Upper lobe of left lung (tissue), 4 donors: ENCODE measurements around the gene FHOD3.

Experiments
- CTCF ChIP-seq, 6 experiments: fragments of 450-650 bp in 4 of 6; fragments of 200-600 bp in 2 of 6; sonication (generic) in 2 of 6; IDR thresholded peaks; one replicate each; pipeline ENCODE4 v1.5.1; 2016 to 2019; ENCODE audit warnings: antibody characterized with exemption in 6 of 6
- EP300 ChIP-seq, 4 donors: sonication (generic); formaldehyde crosslinking; IDR thresholded peaks; one replicate each; pipeline ENCODE4 v1.5.1; 2017; ENCODE audit warnings: antibody characterized with exemption in 4 of 4, control low read depth in 2 of 4
- POLR2A ChIP-seq, 4 donors: fragments of 450-650 bp; IDR thresholded peaks; one replicate each; pipeline ENCODE4 v1.5.1; 2016 to 2017; ENCODE audit warnings: antibody characterized with exemption in 4 of 4, mild to moderate bottlenecking in 2 of 4
- POLR2AphosphoS5 ChIP-seq, 2 donors: sonication (generic); formaldehyde crosslinking; IDR thresholded peaks; one replicate each; pipeline ENCODE4 v1.5.1; 2017; ENCODE audit warnings: antibody characterized with exemption in 2 of 2

- TF ChIP-seq POLR2A (IDR thresholded peaks at IDR 0.05), result no peak
- TF ChIP-seq CTCF (IDR thresholded peaks at IDR 0.05), result no peak
- TF ChIP-seq POLR2AphosphoS5 (IDR thresholded peaks at IDR 0.05), result no peak
- TF ChIP-seq EP300 (IDR thresholded peaks at IDR 0.05), result no peak
Observed at GRCh38 chr18:36589857-36590543, 292.5 kb downstream of the FHOD3 start.
